HG02970 (cell line): ENCODE measurements around the gene DYNC2LI1.

Source experiments
- ATAC-seq: cut with Tn5 transposase; IDR thresholded peaks from one replicate; pipeline ENCODE4 v1.9.1; 2021; ENCODE audit warnings: mild to moderate bottlenecking, moderate library complexity, moderate number of reproducible peaks; ENCODE audit not compliant: unreplicated experiment, low FRiP score

DYNC2LI1 gene

GRCh38 chr2:43762286-43762685, 11.6 kb upstream of the DYNC2LI1 start:
- no peak for ATAC-seq

DNA sequence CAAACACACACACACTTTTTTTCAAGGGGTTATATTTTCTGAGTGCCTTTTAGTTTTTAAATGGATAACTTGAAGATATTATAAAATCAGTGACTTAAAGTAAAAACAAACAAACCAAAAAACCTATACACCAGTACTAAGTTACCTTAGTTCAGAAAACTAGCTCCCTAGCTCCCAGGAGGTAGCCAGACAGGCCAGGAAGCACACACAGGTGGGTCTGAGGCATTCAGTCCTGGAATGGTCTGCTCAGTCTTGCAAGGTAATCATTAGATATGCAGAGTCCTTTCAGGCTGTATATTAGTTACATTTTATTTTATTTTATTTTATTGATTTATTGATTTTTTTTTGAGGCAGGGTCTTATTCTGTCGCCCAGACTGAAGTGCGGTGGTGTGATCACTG, 10.7 kb upstream of the DYNC2LI1 start:
- ATAC-seq = no peak

DNA sequence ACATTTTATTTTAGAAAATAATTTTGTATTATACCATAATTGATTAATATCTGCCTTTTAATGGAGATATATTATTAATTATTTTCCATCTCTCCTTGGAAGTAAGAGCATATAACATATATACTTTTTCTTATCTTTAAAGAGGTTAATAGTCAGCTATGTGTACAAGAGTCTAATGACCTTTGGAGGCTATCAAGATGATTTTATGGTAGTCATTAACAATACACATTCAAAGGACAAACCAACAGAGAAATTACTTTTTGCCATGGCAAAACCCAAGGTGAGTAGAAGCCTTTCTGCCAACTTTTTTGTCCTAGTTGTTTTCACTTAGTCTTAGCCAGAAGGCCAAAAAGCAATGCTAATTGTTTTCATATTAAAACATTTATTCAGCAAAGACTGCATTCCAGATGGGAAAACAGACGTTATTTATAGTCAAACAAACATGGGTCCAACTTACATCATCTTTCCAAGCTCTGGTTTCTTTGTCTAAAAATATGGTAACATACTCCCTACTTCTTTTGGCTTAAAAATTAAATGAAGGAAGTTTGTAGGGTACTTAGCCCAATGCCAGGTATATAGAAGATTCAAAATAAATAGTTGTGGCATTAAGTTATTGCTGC, 9.6 kb upstream of the DYNC2LI1 start:
- ATAC-seq = no peak

DNA sequence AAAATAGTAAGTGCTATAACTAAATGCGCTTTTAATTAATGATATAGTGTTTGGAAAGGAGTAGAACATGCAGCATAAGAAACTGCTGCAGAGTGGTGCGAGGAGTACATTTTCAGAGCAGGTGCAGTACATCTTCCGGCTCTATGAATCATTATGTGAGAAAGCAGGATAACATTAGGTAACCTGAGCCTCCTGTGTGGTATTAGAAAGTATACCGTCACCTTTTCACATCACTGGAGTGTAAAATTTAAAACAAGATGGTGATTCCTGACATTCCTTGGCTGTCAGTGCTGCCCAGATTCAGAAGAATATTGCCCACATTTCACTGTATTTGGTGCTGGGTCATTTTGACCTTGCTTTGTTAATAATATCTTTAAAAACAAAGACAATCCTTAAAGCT, 7.8 kb upstream of the DYNC2LI1 start:
- no peak for ATAC-seq

GRCh38 chr2:43774617-43775016, 778 bp downstream of the DYNC2LI1 start:
- no peak for ATAC-seq

DNA sequence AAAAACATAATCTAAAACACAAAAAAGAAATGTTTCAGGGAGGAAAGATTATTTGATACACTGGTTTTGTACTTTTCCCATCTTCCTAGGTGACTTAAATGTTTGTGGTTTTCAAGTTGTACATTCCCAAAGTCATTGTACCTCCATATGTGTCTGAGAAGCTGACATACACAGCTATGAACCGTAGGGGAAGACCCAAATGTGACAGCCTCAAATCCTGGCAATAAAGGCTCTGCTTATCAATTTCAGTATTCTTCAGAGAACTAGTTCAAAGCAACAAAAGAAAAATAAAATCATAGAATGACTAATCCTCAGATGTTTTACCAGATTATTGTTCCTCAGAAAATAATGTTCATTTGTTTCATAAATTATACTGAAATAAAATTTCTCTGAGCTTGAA, 2.5 kb downstream of the DYNC2LI1 start:
- no peak for ATAC-seq

- no peak for ATAC-seq
Observed at GRCh38 chr2:43777306-43777926, 3.6 kb downstream of the DYNC2LI1 start.

- no peak for ATAC-seq
Observed at GRCh38 chr2:43778233-43778632, 4.4 kb downstream of the DYNC2LI1 start.

DNA sequence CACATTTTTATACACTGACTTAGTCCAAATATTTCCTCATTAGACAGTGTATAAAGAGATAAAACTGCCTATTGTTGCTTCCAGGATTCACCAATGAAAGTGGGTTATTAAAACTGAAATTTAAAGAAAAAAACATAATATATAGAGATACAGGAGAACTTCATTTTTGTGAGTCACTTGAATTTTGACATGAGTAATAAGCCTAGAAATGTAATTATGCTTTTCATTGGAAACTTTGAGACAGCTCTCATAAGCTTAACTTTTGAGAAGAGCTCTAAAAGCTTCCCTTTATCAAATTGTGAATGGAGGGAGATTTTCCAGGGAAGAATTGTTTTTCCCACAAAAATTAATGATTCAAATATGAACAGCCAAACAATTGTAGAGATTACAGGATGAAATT, 14.1 kb downstream of the DYNC2LI1 start:
- no peak for ATAC-seq

- no peak for ATAC-seq
Observed at GRCh38 chr2:43788646-43789045, 14.8 kb downstream of the DYNC2LI1 start.

GRCh38 chr2:43790147-43790546, 16.3 kb downstream of the DYNC2LI1 start:
- no peak for ATAC-seq

GRCh38 chr2:43791035-43791765, 17.4 kb downstream of the DYNC2LI1 start:
- ATAC-seq = no peak

GRCh38 chr2:43792653-43793052, 18.8 kb downstream of the DYNC2LI1 start:
- no peak for ATAC-seq

- ATAC-seq = no peak
Observed at GRCh38 chr2:43794956-43795355, 21.1 kb downstream of the DYNC2LI1 start.

DNA sequence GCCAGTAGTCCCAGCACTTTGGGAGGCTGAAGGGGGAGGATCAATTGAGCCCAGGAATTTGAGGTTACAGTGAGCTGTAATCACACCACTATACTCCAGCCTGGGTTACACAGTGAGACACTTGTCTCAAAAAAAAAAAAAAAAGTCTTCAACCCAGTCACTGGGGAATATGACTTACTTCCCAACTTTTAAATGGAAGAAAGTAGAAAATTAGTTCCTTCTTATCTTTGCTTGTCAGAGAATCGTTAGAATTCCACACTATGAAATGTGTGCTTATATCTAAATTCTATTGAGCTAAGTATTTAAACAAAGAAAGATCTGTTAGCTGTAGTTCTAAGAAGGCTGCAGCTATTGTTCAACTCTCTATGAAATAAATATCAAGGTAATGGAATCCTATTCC, 22.4 kb downstream of the DYNC2LI1 start:
- ATAC-seq = no peak

DNA sequence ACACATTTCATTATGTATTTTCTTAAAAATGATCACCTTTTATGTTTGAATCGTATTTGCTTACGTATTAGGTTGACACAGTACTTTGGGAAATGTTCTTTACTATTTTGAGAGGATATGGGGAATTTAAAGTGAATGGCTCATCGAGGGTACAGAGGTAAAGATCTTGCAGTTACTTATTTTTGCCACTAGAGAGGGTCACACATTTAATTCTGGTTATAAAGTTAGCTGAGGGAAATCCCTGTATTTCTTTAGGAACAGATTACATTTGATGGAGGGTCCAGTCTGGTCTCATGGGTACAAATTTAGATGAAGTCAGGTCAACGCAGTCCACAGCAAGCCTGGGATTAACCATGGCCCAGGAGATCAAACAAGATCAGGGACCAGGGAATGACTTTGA, 24.5 kb downstream of the DYNC2LI1 start:
- no peak for ATAC-seq

- no peak for ATAC-seq
Observed at GRCh38 chr2:43800894-43801293, 27.1 kb downstream of the DYNC2LI1 start.

- ATAC-seq = no peak
Observed at GRCh38 chr2:43802135-43802534, 28.3 kb downstream of the DYNC2LI1 start.

DNA sequence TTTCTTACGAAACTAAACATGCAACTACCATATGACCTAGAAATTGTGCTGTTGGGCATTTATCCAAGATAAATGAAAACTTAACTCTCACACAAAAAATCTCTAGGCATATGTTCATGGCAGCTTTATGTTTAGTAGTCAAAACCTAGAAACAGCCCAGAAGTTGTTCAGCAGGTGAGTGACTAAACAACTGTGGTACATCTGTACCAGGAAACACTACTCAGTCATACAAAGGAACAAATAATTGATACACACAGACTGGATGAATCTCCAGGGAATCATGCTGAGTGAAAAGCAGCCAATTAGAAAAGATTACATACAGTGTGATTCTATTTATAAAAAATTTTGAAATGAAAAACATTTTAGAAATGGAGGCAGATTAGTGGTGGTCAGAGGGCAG, 29.3 kb downstream of the DYNC2LI1 start:
- no peak for ATAC-seq

DNA sequence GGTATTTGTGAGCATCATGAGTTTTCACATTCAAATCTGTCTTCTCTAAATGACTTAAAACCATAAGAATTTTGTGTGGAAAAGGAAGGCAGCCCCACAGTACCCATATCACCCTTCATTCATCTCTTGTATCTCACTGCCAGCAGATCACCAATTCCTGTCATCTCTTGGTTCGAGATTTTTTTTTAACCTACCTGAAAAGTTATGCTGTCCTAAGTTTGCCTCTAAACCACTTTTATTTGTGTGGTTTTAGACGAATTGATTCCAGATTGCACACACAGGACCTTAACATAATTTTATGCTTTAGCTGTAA, 32.8 kb downstream of the DYNC2LI1 start:
- no peak for ATAC-seq

GRCh38 chr2:43810452-43810851, 36.6 kb downstream of the DYNC2LI1 start:
- ATAC-seq = no peak

GRCh38 chr2:43810888-43811287, 37.0 kb downstream of the DYNC2LI1 start:
- no peak for ATAC-seq
